ENCODE measurements around the gene MYCBP. TPM values are rescaled to one million over a fixed set of nuclear protein-coding genes. Genes with fewer than 3 reads are reported as not detected.

MYCBP gene
- total and polyA plus RNA-seq, 2 of the 8 experiments (the other 6 are each of a cell fraction or from before 2014, with no cell fraction given): 22.4 to 38.2 TPM

DNA sequence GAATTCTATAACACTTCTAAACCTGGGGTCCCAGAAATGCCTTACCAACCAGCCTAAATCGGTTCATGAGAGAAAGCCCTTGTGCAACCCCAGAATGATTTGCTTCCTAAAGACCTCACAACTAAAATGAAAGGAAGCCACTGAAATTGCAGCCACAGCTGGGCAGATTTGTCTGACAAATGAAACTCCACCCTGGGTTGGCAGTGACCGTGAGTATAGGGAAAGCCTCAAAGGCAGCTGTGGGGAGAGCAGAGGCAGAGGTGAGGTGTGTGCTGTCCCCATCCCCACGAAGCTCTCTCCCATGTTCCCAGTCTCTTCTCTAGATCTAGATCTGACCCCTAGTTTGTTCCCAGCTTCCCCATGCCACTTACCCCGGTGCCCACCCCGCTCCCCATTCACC is 45.4 kb upstream of the MYCBP start:
- no peaks in the 10 kb centered on the region for H3K23me2 ChIP-seq (ENCODE audit: low read depth, low read length)
- no peak overlapping the region for H2BK120ac ChIP-seq (replicated peaks; ENCODE audit: low read depth, low read length)
- H2AK5ac ChIP-seq (ENCODE audit: low read depth, low read length): no peak overlapping the region
- ChIA-PET CTCF (ENCODE audit: partially characterized antibody) (interaction anchor here (0.7 to 1.9 kb wide), 3 partner anchors 10 to 45 kb away, joined by 3 to 5 read pairs (median 3); no protein-coding TSS in a partner anchor), POLR2A (ENCODE audit: partially characterized antibody) (interaction anchor here (0.6 to 1.8 kb wide), 4 partner anchors 10 to 161 kb away, joined by 3 to 4 read pairs (median 4); no protein-coding TSS in a partner anchor)
- no peak overlapping the region for H3K27ac ChIP-seq (ENCODE audit: low read depth, low read length)
- H3K4me3 ChIP-seq (ENCODE audit: extremely low read depth in 1 of 4, insufficient read depth in 2 of 4, low read depth in 3 of 4, low read length in 4 of 4): no peak overlapping the region
- no peak overlapping the region for H2BK12ac ChIP-seq (ENCODE audit: low read depth, low read length)
- H3K56ac ChIP-seq (replicated peaks; ENCODE audit: insufficient read length, low read depth, low read length): no peak overlapping the region
- no peak overlapping the region for H3K4ac ChIP-seq (replicated peaks; ENCODE audit: insufficient read length, low read depth, low read length)
- H3K4me2 ChIP-seq (ENCODE audit: insufficient read depth in 1 of 2, low read depth in 2 of 2, low read length in 2 of 2): no peak overlapping the region
- no peak overlapping the region for H3K18ac ChIP-seq (ENCODE audit: extremely low read depth, low read length)
- H3K23ac ChIP-seq (ENCODE audit: insufficient read length): no peak overlapping the region
- no peaks in the 10 kb centered on the region for H4K20me1 ChIP-seq (replicated peaks in 1 of 2; ENCODE audit: control insufficient read depth in 1 of 2, insufficient read depth in 2 of 2, low read length in 2 of 2)
- H3K79me2 ChIP-seq (ENCODE audit: control insufficient read depth in 1 of 2, insufficient read depth in 2 of 2, low read length in 2 of 2): no peaks in the 10 kb centered on the region
- no peak overlapping the region for H4K91ac ChIP-seq (replicated peaks; ENCODE audit: insufficient read length, low read length)
- H3K9ac ChIP-seq (replicated peaks in 1 of 4; ENCODE audit: extremely low read depth in 1 of 4, low read depth in 3 of 4, low read length in 3 of 4): no peak overlapping the region
- H2BK20ac ChIP-seq (ENCODE audit: low read length): no peak overlapping the region
- H3K36me3 ChIP-seq (ENCODE audit: control insufficient read depth in 2 of 4, insufficient read depth in 4 of 4, low read length in 3 of 4): no peaks in the 10 kb centered on the region
- no peaks in the 10 kb centered on the region for H3K4me1 ChIP-seq (replicated peaks in 1 of 4; ENCODE audit: control insufficient read depth in 3 of 4, insufficient read depth in 4 of 4, low read length in 3 of 4)
- H4K5ac ChIP-seq (ENCODE audit: insufficient read length, low read depth, low read length): no peak overlapping the region
- H3K79me1 ChIP-seq (ENCODE audit: low read depth, low read length): no peaks in the 10 kb centered on the region
- no peak overlapping the region for H3K14ac ChIP-seq (ENCODE audit: insufficient read length)
- 88% methylated on average over 5 of the region's 5 CpGs; no CpG with 5 or more reads in 1 of the 2 experiments for WGBS, 2 experiments (ENCODE audit: extremely low coverage in 1 of 2, insufficient coverage in 1 of 2, insufficient read length in 1 of 2, insufficient replicate concordance in 2 of 2, low coverage in 1 of 2, low lambda C conversion rate in 2 of 2, missing lambda C conversion rate in 1 of 2)
- no peak overlapping the region for H2BK15ac ChIP-seq (ENCODE audit: low read length)
- H2BK5ac ChIP-seq (ENCODE audit: low read depth, low read length): no peak overlapping the region
- no peak for FAIRE-seq
- no peak overlapping the region for H2AFZ ChIP-seq (ENCODE audit: low read length)
- DNase-seq (ENCODE audit: low read depth in 1 of 2, low spot score in 2 of 2): no peak
- H3K27me3 ChIP-seq (replicated peaks in 1 of 4; ENCODE audit: control insufficient read depth in 3 of 4, extremely low read depth in 1 of 4, insufficient read depth in 3 of 4, low read length in 3 of 4): no peaks in the 10 kb centered on the region
- H3K9me3 ChIP-seq (ENCODE audit: insufficient read depth in 2 of 2, low read depth in 1 of 2, low read length in 1 of 2): no peaks in the 10 kb centered on the region
- no peak overlapping the region; the same call in 1 of the 2 replicates for H4K8ac ChIP-seq (ENCODE audit: extremely low read depth, insufficient read depth, low read length)
- no peak for TF ChIP-seq EP300 (IDR thresholded peaks at IDR 0.05; ENCODE audit: borderline replicate concordance in 1 of 2, low read depth in 2 of 2, low read length in 2 of 2)
- TF ChIP-seq SAP30 (IDR thresholded peaks at IDR 0.05; ENCODE audit: insufficient read depth, insufficient replicate concordance, low read length): no peak
- TF ChIP-seq EZH2 (IDR thresholded peaks at IDR 0.05; ENCODE audit: low read depth, low read length, severe bottlenecking): no peak
- TF ChIP-seq HDAC2 (IDR thresholded peaks at IDR 0.05; ENCODE audit: borderline replicate concordance in 1 of 2, low read depth in 2 of 2, low read length in 2 of 2): no peak
- TF ChIP-seq POLR2A (IDR thresholded peaks at IDR 0.05; ENCODE audit: control extremely low read depth in 1 of 2, low read depth in 2 of 2, low read length in 2 of 2): no peak
- TF ChIP-seq SIRT6 (IDR thresholded peaks at IDR 0.05; ENCODE audit: low read length): no peak
